MCF 10A (cell line): ENCODE data around the gene ADI1. TPM values are rescaled to one million over a fixed set of nuclear protein-coding genes. Genes with fewer than 3 reads are reported as not detected.
"Not testable (repeated sequence)": the region's sequence is repeated elsewhere in the genome, so short reads cannot be mapped to it uniquely, and the experiment has no call there.

Experiments used
- BruUV-seq: library from RNA; stranded (reverse); fragments of 400-500 nt; replicated peaks from 2 replicates; lab custom pipeline; 2021; lab: Mats Ljungman, UMichigan
- CTCF ChIA-PET: fragments of 300-600 bp; sonication (Branson Sonifier 250); formaldehyde crosslinking; extraction: SDS; loops from one replicate; lab custom pipeline; 2021; ENCODE audit warnings: antibody characterized with exemption, inconsistent platforms; lab: Yijun Ruan, JAX
- POLR2A ChIA-PET: fragments of 300-600, 350-650 bp; sonication (Branson Sonifier 250); formaldehyde crosslinking; extraction: SDS; loops from one replicate; lab custom pipeline; 2020; ENCODE audit warnings: antibody characterized with exemption, inconsistent platforms; lab: Yijun Ruan, JAX
- DNase-seq: peaks from one replicate; pipeline ENCODE4 v3.0.0-alpha.2; 2018; ENCODE audit not compliant: unreplicated experiment
- H3K27ac Mint-ChIP-seq: one replicate; pipeline ENCODE4 v1.8.0; 2022; ENCODE audit warnings: mild to moderate bottlenecking, low read depth, mixed read lengths; ENCODE audit not compliant: unreplicated experiment
- H3K27me3 Mint-ChIP-seq: one replicate; pipeline ENCODE4 v1.8.0; 2022; ENCODE audit warnings: mixed read lengths; ENCODE audit not compliant: insufficient read depth, unreplicated experiment
- H3K36me3 Mint-ChIP-seq: one replicate; pipeline ENCODE4 v1.8.0; 2022; ENCODE audit warnings: mild to moderate bottlenecking, moderate library complexity, mixed read lengths; ENCODE audit not compliant: insufficient read depth, unreplicated experiment
- H3K4me1 Mint-ChIP-seq: one replicate; pipeline ENCODE4 v1.8.0; 2022; ENCODE audit warnings: mixed read lengths; ENCODE audit not compliant: insufficient read depth, unreplicated experiment
- H3K4me3 Mint-ChIP-seq: one replicate; pipeline ENCODE4 v1.8.0; 2022; ENCODE audit warnings: mild to moderate bottlenecking, moderate library complexity, mixed read lengths; ENCODE audit not compliant: unreplicated experiment
- H3K9me3 Mint-ChIP-seq: one replicate; pipeline ENCODE4 v1.8.0; 2022; ENCODE audit warnings: mixed read lengths; ENCODE audit not compliant: unreplicated experiment
- intact Hi-C: fragments of 100-400 bp; cut with micrococcal nuclease; formaldehyde crosslinking; loops from 2 replicates; pipeline ENCODE4 v1.14.1; 2022
- total RNA-seq: library from RNA; stranded (reverse); gene quantifications from 2 replicates; pipeline ENCODE4 v1.2.3, GENCODE V29; 2022
- TF ChIP-seq, protein P1 (sequence below): fragments of 200-600 bp; IDR thresholded peaks from one replicate; pipeline ENCODE4 v1.8.0; 2022; ENCODE audit warnings: antibody characterized with exemption, mild to moderate bottlenecking; ENCODE audit not compliant: unreplicated experiment

The ADI1 gene
- total RNA-seq, 1 experiment from 2014 or later, result 61.9 TPM

DNA sequence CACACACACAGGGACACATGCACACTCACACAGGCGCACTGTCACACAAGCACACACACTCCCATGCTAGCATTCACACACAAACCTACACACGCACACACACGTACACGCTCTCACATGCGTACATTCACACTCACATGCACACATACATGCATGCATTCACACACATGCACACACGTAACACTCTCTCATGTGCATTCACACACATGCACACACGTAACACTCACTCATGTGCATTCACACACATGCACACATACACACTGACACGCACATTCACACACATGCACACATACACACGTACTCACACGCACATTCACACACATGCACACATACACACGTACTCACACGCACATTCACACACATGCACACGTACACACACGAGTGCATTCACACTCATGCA lies 16.3 kb downstream of the ADI1 start:
- no TSS peak for BruUV-seq
- Mint-ChIP-seq H3K36me3 (peaks cover 93% of the 10 kb centered on the region), H3K4me3 (no peak overlapping the region), H3K4me1 (no peaks in the 10 kb centered on the region), H3K27ac (no peak overlapping the region), H3K27me3 (no peaks in the 10 kb centered on the region), H3K9me3 (no peaks in the 10 kb centered on the region)
- DNase-seq, result no peak
- POLR2A ChIA-PET, result no interaction called here
- TF ChIP-seq, protein P1, sequence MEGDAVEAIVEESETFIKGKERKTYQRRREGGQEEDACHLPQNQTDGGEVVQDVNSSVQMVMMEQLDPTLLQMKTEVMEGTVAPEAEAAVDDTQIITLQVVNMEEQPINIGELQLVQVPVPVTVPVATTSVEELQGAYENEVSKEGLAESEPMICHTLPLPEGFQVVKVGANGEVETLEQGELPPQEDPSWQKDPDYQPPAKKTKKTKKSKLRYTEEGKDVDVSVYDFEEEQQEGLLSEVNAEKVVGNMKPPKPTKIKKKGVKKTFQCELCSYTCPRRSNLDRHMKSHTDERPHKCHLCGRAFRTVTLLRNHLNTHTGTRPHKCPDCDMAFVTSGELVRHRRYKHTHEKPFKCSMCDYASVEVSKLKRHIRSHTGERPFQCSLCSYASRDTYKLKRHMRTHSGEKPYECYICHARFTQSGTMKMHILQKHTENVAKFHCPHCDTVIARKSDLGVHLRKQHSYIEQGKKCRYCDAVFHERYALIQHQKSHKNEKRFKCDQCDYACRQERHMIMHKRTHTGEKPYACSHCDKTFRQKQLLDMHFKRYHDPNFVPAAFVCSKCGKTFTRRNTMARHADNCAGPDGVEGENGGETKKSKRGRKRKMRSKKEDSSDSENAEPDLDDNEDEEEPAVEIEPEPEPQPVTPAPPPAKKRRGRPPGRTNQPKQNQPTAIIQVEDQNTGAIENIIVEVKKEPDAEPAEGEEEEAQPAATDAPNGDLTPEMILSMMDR, result no peak
- intact Hi-C loops, result no loop called here
- CTCF ChIA-PET, result no interaction called here

DNA sequence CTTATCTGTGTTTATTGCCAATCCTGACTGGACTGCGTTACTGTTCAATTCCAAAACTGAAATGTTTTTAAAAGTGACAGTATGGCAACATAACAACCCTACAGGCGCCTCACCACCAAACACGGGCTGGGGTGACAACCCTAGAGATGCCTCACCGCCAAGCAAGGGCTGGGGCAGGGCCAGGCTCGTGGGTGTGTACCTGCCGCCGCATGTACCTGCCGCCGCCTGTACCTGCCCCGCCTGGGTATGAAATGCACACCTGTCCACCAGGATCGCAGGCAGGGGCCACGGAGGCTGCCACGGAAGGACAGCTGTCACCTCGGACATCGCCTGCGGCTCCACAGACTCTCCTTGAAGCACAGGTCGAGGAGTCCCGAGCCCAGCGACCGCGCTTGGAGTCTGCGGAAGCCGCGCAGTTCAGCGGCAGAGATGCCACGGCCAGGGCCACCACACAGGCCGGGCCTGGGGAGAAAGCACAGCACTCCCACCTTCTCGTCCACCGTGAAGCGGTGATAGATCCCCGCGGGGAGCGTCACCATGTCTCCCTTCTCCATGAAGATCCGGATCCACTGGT lies 18.9 kb downstream of the ADI1 start:
- no peak overlapping the region for H3K27ac Mint-ChIP-seq
- TF ChIP-seq, protein P1, result no peak
- no peaks in the 10 kb centered on the region for H3K27me3 Mint-ChIP-seq
- H3K36me3 Mint-ChIP-seq, result peaks cover 87% of the 10 kb centered on the region
- H3K4me3 Mint-ChIP-seq, result no peak overlapping the region
- BruUV-seq, result no TSS peak
- no peaks in the 10 kb centered on the region for H3K9me3 Mint-ChIP-seq
- no peaks in the 10 kb centered on the region for H3K4me1 Mint-ChIP-seq
- DNase-seq, result no peak
- ChIA-PET CTCF (no interaction called here), POLR2A (no interaction called here)
- intact Hi-C loops, result no loop called here

DNA sequence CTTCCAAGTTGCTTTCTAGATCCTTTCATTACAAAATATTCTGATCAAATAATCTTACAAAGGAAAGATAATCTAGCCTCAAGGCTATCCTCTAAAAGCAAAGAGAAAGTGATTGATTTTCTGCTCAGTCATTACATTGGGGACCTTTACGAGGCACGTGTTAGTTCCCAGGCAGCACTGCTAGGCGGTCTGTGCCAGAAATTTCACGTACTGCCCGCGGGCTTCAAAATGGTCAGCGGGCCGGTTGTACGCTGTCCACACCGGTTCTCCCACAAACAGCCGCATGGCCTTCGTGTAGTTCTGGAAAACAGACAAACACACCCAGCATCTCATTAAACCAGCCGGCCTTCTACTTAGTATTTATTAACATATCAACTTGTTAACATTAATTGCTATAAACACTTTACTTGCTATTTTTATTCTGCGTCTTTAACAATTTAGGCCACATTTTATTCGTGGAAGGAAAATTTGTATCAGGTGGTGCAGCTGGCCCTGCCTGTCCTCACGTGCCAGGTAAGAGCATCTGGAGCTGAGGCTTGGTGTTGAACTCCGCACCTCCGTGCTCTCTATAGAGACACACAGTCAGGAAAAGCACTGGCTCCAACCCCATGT lies 20.4 kb downstream of the ADI1 start:
- CTCF ChIA-PET, result no interaction called here
- H3K27me3 Mint-ChIP-seq, result no peaks in the 10 kb centered on the region
- no peaks in the 10 kb centered on the region for H3K9me3 Mint-ChIP-seq
- intact Hi-C loops, result no loop called here
- no peak overlapping the region for H3K27ac Mint-ChIP-seq
- TF ChIP-seq, protein P1, result no peak
- H3K4me1 Mint-ChIP-seq, result no peaks in the 10 kb centered on the region
- BruUV-seq, result no TSS peak
- H3K36me3 Mint-ChIP-seq, result peaks cover 81% of the 10 kb centered on the region
- no peak for DNase-seq
- H3K4me3 Mint-ChIP-seq, result no peak overlapping the region
- POLR2A ChIA-PET, result interaction anchor here (1.2 kb wide), 1 partner anchor 20 kb away, joined by 5 read pairs; the partner anchor contains the start of gene ADI1

DNA sequence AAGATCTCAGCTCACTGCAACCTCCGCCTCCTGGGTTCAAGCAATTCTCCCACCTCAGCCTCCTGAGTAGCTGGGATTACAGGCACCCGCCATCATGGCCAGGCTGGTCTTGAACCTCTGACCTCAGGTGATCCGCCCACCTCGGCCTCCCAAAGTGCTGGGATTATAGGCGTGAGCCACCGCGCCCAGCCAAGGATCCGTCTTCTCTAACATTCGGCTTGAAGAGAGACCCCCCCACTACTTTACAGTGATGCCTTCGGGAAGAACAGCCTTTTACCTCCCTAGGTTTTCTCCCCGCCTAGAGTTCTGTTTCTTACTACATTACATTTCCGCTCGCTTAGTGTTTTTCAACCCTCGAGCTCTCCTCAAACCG lies 22.6 kb downstream of the ADI1 start:
- BruUV-seq, H3K9me3 Mint-ChIP-seq, H3K27ac Mint-ChIP-seq, intact Hi-C loops, H3K4me1 Mint-ChIP-seq, H3K27me3 Mint-ChIP-seq, H3K4me3 Mint-ChIP-seq, DNase-seq, CTCF ChIA-PET: not testable (repeated sequence)
- POLR2A ChIA-PET, result interaction anchor here (1.6 kb wide), 1 partner anchor 60 kb away, joined by 4 read pairs; no protein-coding TSS in a partner anchor
- H3K36me3 Mint-ChIP-seq, result peaks cover 65% of the 10 kb centered on the region
